Measurements from ENCODE around the gene RAP1GAP2. TPM values are rescaled to one million over a fixed set of nuclear protein-coding genes. Genes with fewer than 3 reads are reported as not detected.
"Not testable (repeated sequence)": the region's sequence is repeated elsewhere in the genome, so short reads cannot be mapped to it uniquely, and the experiment has no call there.

The RAP1GAP2 gene
- total RNA-seq, 1 donor from 2014 or later: 31.2 TPM

GRCh38 chr17:2998469-2998901, 202.2 kb downstream of the RAP1GAP2 start:
- intact Hi-C loops (cut with DNase I); DNase-seq (ENCODE audit: low spot score): not testable (repeated sequence)

GRCh38 chr17:3002538-3003295, 206.5 kb downstream of the RAP1GAP2 start:
- DNase-seq (ENCODE audit: low spot score): peak; percentile 81
- intact Hi-C loops (cut with DNase I): loop anchor here (10.0 kb wide), 1 partner anchor 68 kb away; no protein-coding TSS in a partner anchor

GRCh38 chr17:3003296-3004149, 207.3 kb downstream of the RAP1GAP2 start:
- peak; percentile 84 for DNase-seq (ENCODE audit: low spot score)
- intact Hi-C loops (cut with DNase I): loop anchor here (2.0 to 10.0 kb wide), 3 partner anchors 21 to 69 kb away; no protein-coding TSS in a partner anchor

- intact Hi-C loops (cut with DNase I): loop anchor here (2.0 to 10.0 kb wide), 3 partner anchors 21 to 69 kb away; no protein-coding TSS in a partner anchor
- DNase-seq (ENCODE audit: low spot score): peak; percentile 98
Observed at GRCh38 chr17:3004150-3004801, 208.0 kb downstream of the RAP1GAP2 start.

GRCh38 chr17:3004925-3005324, 208.7 kb downstream of the RAP1GAP2 start:
- no peak for DNase-seq (ENCODE audit: low spot score)

GRCh38 chr17:3005696-3006095, 209.5 kb downstream of the RAP1GAP2 start:
- intact Hi-C loops (cut with DNase I): loop anchor here (2.0 to 10.0 kb wide), 3 partner anchors 23 to 71 kb away; no protein-coding TSS in a partner anchor
- DNase-seq (ENCODE audit: low spot score): no peak

More at GRCh38 chr17:3004925-3005324, 208.7 kb downstream of the RAP1GAP2 start:
- intact Hi-C loops (cut with DNase I): loop anchor here (2.0 to 10.0 kb wide), 3 partner anchors 22 to 70 kb away; no protein-coding TSS in a partner anchor

GRCh38 chr17:3006801-3007200, 210.6 kb downstream of the RAP1GAP2 start:
- DNase-seq (ENCODE audit: low spot score): no peak
- intact Hi-C loops (cut with DNase I): loop anchor here (10.0 kb wide), 1 partner anchor 72 kb away; no protein-coding TSS in a partner anchor

GRCh38 chr17:3007651-3008121, 211.4 kb downstream of the RAP1GAP2 start:
- intact Hi-C loops (cut with DNase I): loop anchor here (10.0 kb wide), 1 partner anchor 73 kb away; no protein-coding TSS in a partner anchor
- no peak for DNase-seq (ENCODE audit: low spot score)

- no peak for DNase-seq (ENCODE audit: low spot score)
- intact Hi-C loops (cut with DNase I): loop anchor here (10.0 kb wide), 1 partner anchor 74 kb away; no protein-coding TSS in a partner anchor
Observed at GRCh38 chr17:3008336-3009288, 212.4 kb downstream of the RAP1GAP2 start.

GRCh38 chr17:3009411-3009920, 213.2 kb downstream of the RAP1GAP2 start:
- intact Hi-C loops (cut with DNase I): loop anchor here (10.0 kb wide), 1 partner anchor 75 kb away; no protein-coding TSS in a partner anchor
- DNase-seq (ENCODE audit: low spot score): no peak

GRCh38 chr17:3011891-3012290, 215.7 kb downstream of the RAP1GAP2 start:
- no peak for DNase-seq (ENCODE audit: low spot score)
- intact Hi-C loops (cut with DNase I): loop anchor here (2.0 kb wide), 1 partner anchor 163 kb away; no protein-coding TSS in a partner anchor

- DNase-seq (ENCODE audit: low spot score): peak; percentile 81
- intact Hi-C loops (cut with DNase I): loop anchor here (1.0 to 2.0 kb wide), 2 partner anchors 164 to 185 kb away; no protein-coding TSS in a partner anchor
Observed at GRCh38 chr17:3012926-3013581, 216.8 kb downstream of the RAP1GAP2 start.

GRCh38 chr17:3015890-3016289, 219.7 kb downstream of the RAP1GAP2 start:
- DNase-seq (ENCODE audit: low spot score): no peak
- intact Hi-C loops (cut with DNase I): no loop called here

- intact Hi-C loops (cut with DNase I): no loop called here
- DNase-seq (ENCODE audit: low spot score): no peak
Observed at GRCh38 chr17:3017936-3018335, 221.7 kb downstream of the RAP1GAP2 start.

GRCh38 chr17:3019761-3020160, 223.5 kb downstream of the RAP1GAP2 start:
- intact Hi-C loops (cut with DNase I): no loop called here
- DNase-seq (ENCODE audit: low spot score): no peak

- intact Hi-C loops (cut with DNase I): no loop called here
- DNase-seq (ENCODE audit: low spot score): no peak
Observed at GRCh38 chr17:3020381-3020780, 224.1 kb downstream of the RAP1GAP2 start.

- DNase-seq (ENCODE audit: low spot score): no peak
- intact Hi-C loops (cut with DNase I): no loop called here
Observed at GRCh38 chr17:3022197-3022596, 226.0 kb downstream of the RAP1GAP2 start.
